H1 (cell line): ENCODE measurements around the gene LRRC28. TPM values are rescaled to one million over a fixed set of nuclear protein-coding genes. Genes with fewer than 3 reads are reported as not detected.

Experiments
- BCL11A ChIP-seq, 2 experiments: IDR thresholded peaks; one replicate each; pipeline ENCODE4 v1.6.1; 2011; ENCODE audit warnings: low read depth in 2 of 2, low read length in 2 of 2, mild to moderate bottlenecking in 2 of 2
- CHD7 ChIP-seq: fragments of 300-600 bp; sonication (generic); IDR thresholded peaks from 2 replicates; pipeline ENCODE4 v1.7.1; 2012; ENCODE audit warnings: low read length, moderate library complexity, mild to moderate bottlenecking, inconsistent platforms; ENCODE audit not compliant: insufficient replicate concordance
- JUN ChIP-seq: IDR thresholded peaks from 2 replicates; pipeline ENCODE4 v1.6.1; 2011; ENCODE audit warnings: low read depth, mild to moderate bottlenecking, improper control_type of control experiment, low read length
- KDM1A ChIP-seq: fragments of 200-600, 300-600 bp; sonication (generic); IDR thresholded peaks from 2 replicates; pipeline ENCODE4 v1.7.1; 2016; ENCODE audit warnings: mild to moderate bottlenecking, low read length, borderline replicate concordance
- PHF8 ChIP-seq: fragments of 200-600 bp; sonication (generic); conservative IDR thresholded peaks from 2 replicates; pipeline ENCODE4 v1.7.1; 2012; ENCODE audit warnings: low read depth, mild to moderate bottlenecking, inconsistent platforms, low read length, moderate library complexity
- POU5F1 ChIP-seq: IDR thresholded peaks from 2 replicates; pipeline ENCODE4 v1.6.1; 2011; ENCODE audit warnings: low read depth, mild to moderate bottlenecking, low read length, moderate library complexity
- SP4 ChIP-seq: IDR thresholded peaks from 2 replicates; pipeline ENCODE4 v1.6.1; 2012; ENCODE audit warnings: low read length, inconsistent platforms
- polyA plus RNA-seq, 7 experiments: library from polyadenylated mRNA; depleted of rRNA in 3 of 7; stranded (reverse) in 5 of 7; unstranded in 2 of 7; fragments of >200 nt in 5 of 7; fragments of 200-250 nt in 2 of 7; gene quantifications; 1 replicate in 5 of 7; 2 replicates in 1 of 7; 4 replicates in 1 of 7; pipeline versions ENCODE4 v1.2.1 to v1.2.3, GENCODE V29; 2011 to 2013; ENCODE audit warnings: missing spikeins in 2 of 7, mixed read lengths in 2 of 7
- total RNA-seq: library from RNA; stranded (reverse); fragmentation: NEBNext Ultra II Directional; extraction: Animal tissue kit (Norgen Biotek cat#: 25700); gene quantifications from 2 replicates; pipeline ENCODE4 v1.2.1, GENCODE V29; 2021

Gene LRRC28
- total and polyA plus RNA-seq, 2 of the 8 experiments (the other 6 are each of a cell fraction or from before 2014, with no cell fraction given), result 20.2 to 23.3 TPM

- TF ChIP-seq CHD7, result no peak
- TF ChIP-seq PHF8, result no peak
- TF ChIP-seq SP4, result no peak
- no peak for TF ChIP-seq POU5F1
- TF ChIP-seq BCL11A (IDR thresholded peaks at IDR 0.05; ENCODE audit: low read depth in 2 of 2, low read length in 2 of 2), result no peak
- TF ChIP-seq KDM1A, result no peak
- TF ChIP-seq JUN, result no peak
These were observed 49.1 kb upstream of the LRRC28 start (continued) for GRCh38 chr15:99202176-99202552.
